Measurements from ENCODE around the gene NDC80. TPM values are rescaled to one million over a fixed set of nuclear protein-coding genes. Genes with fewer than 3 reads are reported as not detected.

Gene NDC80
- total RNA-seq, 1 donor from 2014 or later, result 3.9 TPM

GRCh38 chr18:2642771-2643170 is 71.4 kb downstream of the NDC80 start:
- Histone ChIP-seq H3K4me3 (no peak overlapping the region), H3K4me1 (peaks cover under 1% of the 10 kb centered on the region), H3K9me3 (no peaks in the 10 kb centered on the region), H3K27ac (no peak overlapping the region), H3K36me3 (no peaks in the 10 kb centered on the region), H3K27me3 (no peaks in the 10 kb centered on the region)
- intact Hi-C loops (cut with DNase I), result no loop called here
- no peak for DNase-seq (ENCODE audit: extremely low spot score in 2 of 2)
- TF ChIP-seq POLR2AphosphoS5 (IDR thresholded peaks at IDR 0.05; ENCODE audit: insufficient read depth in 1 of 2, low read depth in 1 of 2) (no peak), CTCF (IDR thresholded peaks at IDR 0.05) (no peak), POLR2A (IDR thresholded peaks at IDR 0.05) (no peak)

DNA sequence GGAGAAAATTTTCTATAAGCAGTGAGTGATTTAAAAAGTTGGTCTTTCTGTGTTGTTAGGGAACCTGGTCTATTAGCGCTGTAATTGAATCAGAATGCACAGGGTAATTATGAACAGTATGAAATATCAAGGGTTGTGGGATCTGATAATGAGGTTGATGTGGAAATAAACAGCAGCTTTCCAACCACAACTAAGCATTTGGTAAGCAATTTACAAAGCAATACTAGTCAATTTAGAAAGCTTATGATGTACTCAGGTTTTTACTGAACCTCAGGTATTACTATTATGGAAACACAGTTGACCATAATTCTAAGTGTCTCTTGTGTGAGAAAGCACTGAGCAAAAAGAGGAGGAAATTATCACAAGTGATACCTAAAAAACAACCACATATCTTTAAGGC is 73.2 kb downstream of the NDC80 start:
- Histone ChIP-seq H3K27me3 (no peaks in the 10 kb centered on the region), H3K36me3 (no peaks in the 10 kb centered on the region), H3K9me3 (no peaks in the 10 kb centered on the region), H3K4me3 (no peak overlapping the region), H3K4me1 (no peaks in the 10 kb centered on the region), H3K27ac (no peak overlapping the region)
- no peak for DNase-seq (ENCODE audit: extremely low spot score in 2 of 2)
- intact Hi-C loops (cut with DNase I), result no loop called here
- TF ChIP-seq CTCF (IDR thresholded peaks at IDR 0.05) (no peak), POLR2A (IDR thresholded peaks at IDR 0.05) (no peak), POLR2AphosphoS5 (IDR thresholded peaks at IDR 0.05; ENCODE audit: insufficient read depth in 1 of 2, low read depth in 1 of 2) (no peak)

- no peaks in the 10 kb centered on the region for H3K27me3 ChIP-seq
- H3K4me1 ChIP-seq, result no peaks in the 10 kb centered on the region
- no peak overlapping the region for H3K4me3 ChIP-seq
- no peaks in the 10 kb centered on the region for H3K9me3 ChIP-seq
- intact Hi-C loops (cut with DNase I), result no loop called here
- H3K27ac ChIP-seq, result no peak overlapping the region
- DNase-seq (ENCODE audit: extremely low spot score in 2 of 2), result no peak
- H3K36me3 ChIP-seq, result no peaks in the 10 kb centered on the region
- TF ChIP-seq POLR2A (IDR thresholded peaks at IDR 0.05) (no peak), CTCF (IDR thresholded peaks at IDR 0.05) (no peak), POLR2AphosphoS5 (IDR thresholded peaks at IDR 0.05; ENCODE audit: insufficient read depth in 1 of 2, low read depth in 1 of 2) (no peak)
Observed at GRCh38 chr18:2651981-2652380, 80.6 kb downstream of the NDC80 start.

- no peak overlapping the region for H3K4me3 ChIP-seq
- no peak for DNase-seq (ENCODE audit: extremely low spot score in 2 of 2)
- intact Hi-C loops (cut with DNase I), result no loop called here
- H3K27me3 ChIP-seq, result no peaks in the 10 kb centered on the region
- TF ChIP-seq POLR2AphosphoS5 (IDR thresholded peaks at IDR 0.05; ENCODE audit: insufficient read depth in 1 of 2, low read depth in 1 of 2), result no peak
- no peak for TF ChIP-seq CTCF (IDR thresholded peaks at IDR 0.05)
- no peak for TF ChIP-seq POLR2A (IDR thresholded peaks at IDR 0.05)
- peaks cover 13% of the 10 kb centered on the region for H3K4me1 ChIP-seq
- no peak overlapping the region for H3K27ac ChIP-seq
- no peaks in the 10 kb centered on the region for H3K36me3 ChIP-seq
- no peaks in the 10 kb centered on the region for H3K9me3 ChIP-seq
Observed at GRCh38 chr18:2653467-2653866, 82.1 kb downstream of the NDC80 start.

DNA sequence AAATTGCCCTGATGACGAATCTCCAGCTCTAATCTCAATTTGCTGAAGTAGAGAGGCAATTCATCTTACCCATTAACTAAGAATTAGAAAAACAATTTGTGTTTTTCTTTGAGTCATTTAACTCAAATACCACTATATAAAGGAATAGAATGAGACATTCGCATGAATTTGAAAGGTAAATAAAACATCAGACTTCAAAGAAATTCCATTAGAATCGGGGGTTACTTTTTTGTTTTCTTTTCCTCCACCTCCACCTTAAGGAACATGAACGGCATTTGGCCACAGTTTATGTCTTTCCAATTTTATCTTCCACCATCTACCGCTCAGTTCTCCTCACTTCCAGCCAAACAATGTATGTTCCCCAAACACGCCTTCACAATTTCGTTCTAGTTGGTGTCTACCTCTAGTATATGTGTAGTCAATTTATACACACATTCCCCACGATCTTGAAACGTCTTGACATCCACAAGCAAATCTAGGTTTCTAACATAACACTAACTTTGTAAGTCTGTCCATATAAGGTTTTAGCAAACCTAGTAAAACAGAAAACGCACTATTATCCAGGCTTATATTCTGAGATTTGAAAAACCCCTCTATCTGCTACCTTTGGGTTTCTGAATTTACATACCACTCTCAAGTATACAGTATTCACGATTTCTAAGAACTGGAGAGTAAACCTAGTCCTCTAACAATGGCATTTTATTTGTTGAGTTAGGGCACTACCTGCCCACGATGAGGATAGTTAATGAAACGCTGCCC is 83.0 kb downstream of the NDC80 start:
- Histone ChIP-seq H3K36me3 (no peaks in the 10 kb centered on the region), H3K4me3 (peak overlapping the region; percentile 73 to 98), H3K27me3 (no peaks in the 10 kb centered on the region), H3K9me3 (no peaks in the 10 kb centered on the region), H3K4me1 (peaks cover 20% of the 10 kb centered on the region), H3K27ac (peak overlapping the region; percentile 99)
- intact Hi-C loops (cut with DNase I), result no loop called here
- TF ChIP-seq POLR2A (IDR thresholded peaks at IDR 0.05), result no peak
- peak in 1 of 2 donors; percentile 5 for TF ChIP-seq POLR2AphosphoS5 (IDR thresholded peaks at IDR 0.05; ENCODE audit: insufficient read depth in 1 of 2, low read depth in 1 of 2)
- no peak for TF ChIP-seq CTCF (IDR thresholded peaks at IDR 0.05)
- no peak for DNase-seq (ENCODE audit: extremely low spot score in 2 of 2)

Data from vagina (tissue), 2 donors.